Stomach (tissue), 9 donors: ENCODE measurements around the gene TANC1. TPM values are rescaled to one million over a fixed set of nuclear protein-coding genes. Genes with fewer than 3 reads are reported as not detected.
A peak's percentile ranks its signal among the peaks of the same experiment; 100 is the strongest.

Experiments used
- DNase-seq, 2 donors: peaks; one replicate each; pipeline versions ENCODE4 v3.0.0 to v3.0.0-alpha.2; 2013 to 2019
- H3K27ac ChIP-seq, 5 donors: fragments of 200-600 bp in 4 of 5; sonication (generic) in 4 of 5; one replicate each; pipeline ENCODE4 v1.5.1; 2013 to 2019; ENCODE audit warnings: mild to moderate bottlenecking in 1 of 5, moderate library complexity in 1 of 5
- H3K27me3 ChIP-seq, 3 donors: fragments of 200-600 bp; sonication (generic); one replicate each; pipeline ENCODE4 v1.5.1; 2017 to 2019; ENCODE audit warnings: mixed run types in 1 of 3
- H3K36me3 ChIP-seq, 4 donors: fragments of 200-600 bp; sonication (generic); 1 replicate in 3 of 4; 2 replicates in 1 of 4; pipeline ENCODE4 v1.5.1; 2016 to 2019
- H3K4me1 ChIP-seq, 4 donors: fragments of 200-600 bp; sonication (generic); one replicate each; pipeline ENCODE4 v1.5.1; 2016 to 2019
- H3K4me3 ChIP-seq, 4 donors: fragments of 200-600 bp; sonication (generic) in 3 of 4; one replicate each; pipeline ENCODE4 v1.5.1; 2016 to 2019; ENCODE audit warnings: mild to moderate bottlenecking in 1 of 4
- H3K9me3 ChIP-seq, 4 donors: fragments of 200-600 bp; sonication (generic); one replicate each; pipeline ENCODE4 v1.5.1; 2016 to 2019
- EP300 ChIP-seq: sonication (generic); formaldehyde crosslinking; IDR thresholded peaks from one replicate; pipeline ENCODE4 v1.6.1; 2017; ENCODE audit warnings: antibody characterized with exemption
- POLR2A ChIP-seq, 4 donors: fragments of 450-650 bp; IDR thresholded peaks; one replicate each; pipeline ENCODE4 v1.6.1; 2016; ENCODE audit warnings: antibody characterized with exemption in 4 of 4, control low read depth in 2 of 4, mild to moderate bottlenecking in 1 of 4, moderate library complexity in 1 of 4
- POLR2AphosphoS5 ChIP-seq, 3 donors: sonication (generic); formaldehyde crosslinking; IDR thresholded peaks; one replicate each; pipeline ENCODE4 v1.6.1; 2016; ENCODE audit warnings: antibody characterized with exemption in 3 of 3
- WGBS, 5 donors: extraction: QIAGEN DNeasy Blood & Tissue Kit in 3 of 5; methylation state at CpG; one replicate each; pipeline versions ENCODE4 v1.1.5 to v1.1.7; 2013 to 2018; 5-methylcytosine and 5-hydroxymethylcytosine counted together
- intact Hi-C: fragments of 100-400 bp; cut with DNase I; formaldehyde crosslinking; loops from one replicate; pipeline ENCODE4 v1.15.1; 2023; ENCODE audit warnings: low total_unique reads
- polyA plus RNA-seq, 3 donors: library from polyadenylated mRNA; stranded (reverse); fragments of 200-250 nt; gene quantifications; one replicate each; pipeline ENCODE4 v1.2.3, GENCODE V29; 2013
- total RNA-seq, 5 donors: library from RNA; depleted of rRNA; stranded (reverse); fragments of >200 nt; gene quantifications; one replicate each; pipeline versions ENCODE4 v1.1.0 to v1.2.3, GENCODE V29; 2014 to 2016
- TF ChIP-seq, protein P1 (sequence below), 7 experiments: fragments of 450-650 bp in 4 of 7; fragments of 200-600 bp in 3 of 7; sonication (generic) in 3 of 7; IDR thresholded peaks; one replicate each; pipeline ENCODE4 v1.5.1; 2016 to 2019; ENCODE audit warnings: antibody characterized with exemption in 7 of 7, control low read depth in 2 of 7, mild to moderate bottlenecking in 1 of 7
- donor health status: healthy with polysubstance abuse.
- donor health status: Bipolar disorder and iron deficiency.
- donor health status: healthy.

The TANC1 gene
- total and polyA plus RNA-seq, 8 donors = 4.9 to 59.7 (median 37.7) TPM

DNA sequence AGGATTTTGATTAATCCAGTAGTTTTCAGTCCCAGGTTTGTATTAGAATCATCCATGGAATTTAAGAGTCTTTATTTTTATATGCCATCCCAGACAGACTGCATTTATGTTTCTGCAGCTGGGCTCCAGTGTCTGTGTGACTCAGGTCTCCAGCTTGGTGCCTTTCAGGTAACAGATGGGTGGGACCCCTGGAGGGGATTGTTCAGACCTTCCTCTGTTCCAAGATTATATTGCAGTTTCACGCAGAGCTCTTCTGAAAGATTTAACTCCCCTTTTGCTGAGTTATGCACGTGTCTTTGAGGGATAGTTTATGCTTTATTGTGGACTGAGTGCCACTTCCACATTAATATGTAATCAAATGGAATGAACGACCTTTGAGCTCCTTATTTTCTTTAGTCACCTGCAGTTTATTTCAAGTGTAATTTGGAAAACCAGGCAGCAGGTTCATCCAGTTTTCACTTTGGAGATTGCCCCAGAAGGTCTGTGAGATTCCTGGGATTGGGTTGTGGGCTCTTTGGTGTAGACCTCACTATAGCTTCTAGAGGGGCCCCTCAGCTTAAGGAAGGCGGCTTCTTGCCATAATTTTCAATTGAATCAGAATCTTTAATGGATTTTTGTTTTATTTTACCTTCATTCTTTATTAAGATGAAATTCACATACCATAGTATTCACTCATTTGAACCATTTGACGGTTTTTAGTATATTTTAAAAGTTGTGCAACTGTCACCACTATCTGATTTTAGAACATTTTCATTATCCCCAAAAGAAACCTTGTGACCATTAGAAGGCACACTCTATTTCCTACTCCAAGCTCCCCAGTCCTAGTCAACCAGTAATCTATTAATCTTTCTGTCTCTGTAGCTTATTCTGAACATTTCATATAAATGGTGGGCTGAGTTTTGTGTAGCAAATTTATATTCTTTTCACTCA, 183.0 kb downstream of the TANC1 start:
- Histone ChIP-seq H3K36me3 (peaks cover 0 to 6% (median 0%) of the 10 kb centered on the region in 4 donors), H3K4me1 (peaks cover 46 to 88% (median 68%) of the 10 kb centered on the region in 4 donors), H3K27ac (peak overlapping the region; percentile 13 to 65 (median 48)), H3K9me3 (no peaks in the 10 kb centered on the region), H3K4me3 (no peak overlapping the region), H3K27me3 (no peaks in the 10 kb centered on the region)
- intact Hi-C loops = no loop called here
- peak in 1 of 2 donors; percentile 77 for DNase-seq
- 44 to 62% (median 45%) methylated on average over 5 of the region's 5 CpGs for WGBS, 5 donors
- TF ChIP-seq, protein P1, sequence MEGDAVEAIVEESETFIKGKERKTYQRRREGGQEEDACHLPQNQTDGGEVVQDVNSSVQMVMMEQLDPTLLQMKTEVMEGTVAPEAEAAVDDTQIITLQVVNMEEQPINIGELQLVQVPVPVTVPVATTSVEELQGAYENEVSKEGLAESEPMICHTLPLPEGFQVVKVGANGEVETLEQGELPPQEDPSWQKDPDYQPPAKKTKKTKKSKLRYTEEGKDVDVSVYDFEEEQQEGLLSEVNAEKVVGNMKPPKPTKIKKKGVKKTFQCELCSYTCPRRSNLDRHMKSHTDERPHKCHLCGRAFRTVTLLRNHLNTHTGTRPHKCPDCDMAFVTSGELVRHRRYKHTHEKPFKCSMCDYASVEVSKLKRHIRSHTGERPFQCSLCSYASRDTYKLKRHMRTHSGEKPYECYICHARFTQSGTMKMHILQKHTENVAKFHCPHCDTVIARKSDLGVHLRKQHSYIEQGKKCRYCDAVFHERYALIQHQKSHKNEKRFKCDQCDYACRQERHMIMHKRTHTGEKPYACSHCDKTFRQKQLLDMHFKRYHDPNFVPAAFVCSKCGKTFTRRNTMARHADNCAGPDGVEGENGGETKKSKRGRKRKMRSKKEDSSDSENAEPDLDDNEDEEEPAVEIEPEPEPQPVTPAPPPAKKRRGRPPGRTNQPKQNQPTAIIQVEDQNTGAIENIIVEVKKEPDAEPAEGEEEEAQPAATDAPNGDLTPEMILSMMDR (IDR thresholded peaks at IDR 0.05) = no peak
- no peak for TF ChIP-seq POLR2A (IDR thresholded peaks at IDR 0.05)
- TF ChIP-seq POLR2AphosphoS5 (IDR thresholded peaks at IDR 0.05) = peak in 2 of 3 donors; percentile 18 to 21
- no peak for TF ChIP-seq EP300

DNA sequence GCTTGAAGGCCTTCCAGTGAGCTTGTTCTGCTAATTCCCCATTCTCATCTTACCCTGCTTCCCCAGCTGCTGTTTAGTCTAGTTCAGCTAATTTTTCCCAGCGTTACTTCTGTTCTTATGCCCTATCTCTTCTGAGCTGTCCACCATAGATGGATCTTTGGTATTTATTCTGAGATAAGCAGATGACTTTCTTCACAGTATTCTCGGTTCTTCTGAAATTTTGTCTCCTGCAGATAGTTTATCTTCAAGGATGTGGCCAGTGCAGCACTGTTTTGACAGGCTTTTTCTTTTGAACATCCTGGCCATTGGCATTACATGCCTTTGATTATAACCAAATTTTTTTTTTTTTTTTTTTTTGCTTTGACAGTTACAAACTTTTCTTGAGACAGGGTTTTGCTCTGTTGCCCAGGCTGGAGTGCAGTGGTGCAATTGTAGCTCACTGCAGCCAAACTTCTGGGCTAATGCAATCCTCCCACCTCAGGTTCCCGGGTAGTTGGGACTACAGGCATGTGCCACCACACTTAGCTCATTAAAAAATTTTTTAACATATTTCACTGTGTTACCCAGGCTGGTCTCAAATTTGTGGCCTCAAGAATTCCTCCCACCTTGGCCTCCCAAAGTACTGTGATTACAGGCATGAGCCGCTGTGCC, 183.8 kb downstream of the TANC1 start:
- TF ChIP-seq POLR2A (IDR thresholded peaks at IDR 0.05) = no peak
- no peak for TF ChIP-seq POLR2AphosphoS5 (IDR thresholded peaks at IDR 0.05)
- TF ChIP-seq, protein P1 (IDR thresholded peaks at IDR 0.05) = no peak
- no peak for TF ChIP-seq EP300
- WGBS, 5 donors = 66 to 77% (median 74%) methylated on average over 4 of the region's 4 CpGs
- Histone ChIP-seq H3K4me1 (peaks cover 52 to 87% (median 68%) of the 10 kb centered on the region in 4 donors), H3K36me3 (peaks cover 0 to 6% (median 0%) of the 10 kb centered on the region in 4 donors), H3K27ac (peak overlapping the region in 4 of 5 donors; percentile 17 to 76 (median 56)), H3K4me3 (no peak overlapping the region), H3K27me3 (no peaks in the 10 kb centered on the region), H3K9me3 (no peaks in the 10 kb centered on the region)
- intact Hi-C loops = no loop called here
- DNase-seq = no peak

DNA sequence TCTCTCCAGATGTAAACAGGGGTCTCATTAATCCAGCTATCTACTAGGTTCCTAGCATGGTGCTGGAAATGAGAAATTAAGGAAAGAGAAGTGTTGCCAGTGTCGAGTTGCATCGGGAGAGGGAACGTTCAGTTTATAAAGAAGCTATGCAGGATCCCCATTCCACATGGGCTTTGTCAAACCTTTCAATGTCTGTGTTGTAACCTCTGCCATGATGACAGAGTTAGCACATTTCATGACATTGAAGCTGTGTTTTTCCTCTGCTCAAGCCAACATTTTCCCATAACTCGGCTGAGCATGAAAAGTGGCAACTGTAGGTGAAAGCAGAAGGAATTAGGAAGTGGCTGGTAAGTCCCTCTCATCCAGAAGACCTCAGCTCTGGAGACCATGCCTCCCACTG, 184.6 kb downstream of the TANC1 start:
- peaks cover 52 to 79% (median 63%) of the 10 kb centered on the region in 4 donors for H3K4me1 ChIP-seq
- H3K36me3 ChIP-seq = peaks cover 0 to 6% (median 0%) of the 10 kb centered on the region in 4 donors
- intact Hi-C loops = no loop called here
- no peak for TF ChIP-seq POLR2A (IDR thresholded peaks at IDR 0.05)
- no peak for TF ChIP-seq EP300
- TF ChIP-seq POLR2AphosphoS5 (IDR thresholded peaks at IDR 0.05) = no peak
- TF ChIP-seq, protein P1 (IDR thresholded peaks at IDR 0.05) = no peak
- H3K4me3 ChIP-seq = no peak overlapping the region
- DNase-seq = no peak
- WGBS, 5 donors = 65 to 79% (median 75%) methylated on average over 4 of the region's 4 CpGs
- peak overlapping the region; percentile 0 to 76 (median 36) for H3K27ac ChIP-seq
- H3K9me3 ChIP-seq = no peaks in the 10 kb centered on the region
- H3K27me3 ChIP-seq = no peaks in the 10 kb centered on the region

DNA sequence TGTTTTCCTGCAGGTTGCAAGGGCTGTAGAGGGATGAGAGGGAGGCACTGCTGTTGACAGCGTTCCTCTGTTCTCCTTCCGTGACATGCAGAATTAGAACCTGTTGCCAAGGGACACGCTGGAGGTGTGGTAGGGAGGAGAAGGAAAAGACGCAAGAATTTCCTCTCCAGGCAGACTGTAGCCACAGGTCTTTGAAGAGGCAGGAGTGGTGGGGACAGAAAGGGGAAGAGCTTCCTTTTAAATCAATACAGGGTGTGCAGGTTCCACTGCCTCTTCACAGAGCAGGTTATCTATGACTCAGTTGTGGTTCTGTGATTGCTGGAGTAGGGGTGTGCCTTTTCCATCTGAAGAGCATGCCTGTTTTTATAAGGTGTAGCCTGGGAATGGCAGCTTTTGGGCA, 185.0 kb downstream of the TANC1 start:
- Histone ChIP-seq H3K4me1 (peaks cover 52 to 78% (median 63%) of the 10 kb centered on the region in 4 donors), H3K9me3 (no peaks in the 10 kb centered on the region), H3K27ac (peak overlapping the region; percentile 36 to 86 (median 76)), H3K4me3 (no peak overlapping the region), H3K27me3 (no peaks in the 10 kb centered on the region), H3K36me3 (peaks cover 0 to 6% (median 0%) of the 10 kb centered on the region in 4 donors)
- DNase-seq = peak; percentile 42 to 49
- TF ChIP-seq, protein P1 (IDR thresholded peaks at IDR 0.05) = no peak
- TF ChIP-seq EP300 = no peak
- TF ChIP-seq POLR2AphosphoS5 (IDR thresholded peaks at IDR 0.05) = peak in 2 of 3 donors; percentile 67 to 73
- TF ChIP-seq POLR2A (IDR thresholded peaks at IDR 0.05) = no peak
- 24 to 49% (median 35%) methylated on average over 4 of the region's 4 CpGs for WGBS, 5 donors
- intact Hi-C loops = no loop called here
